OCI-M2 (cell line): ENCODE measurements around the gene PCF11.
"Not testable (repeated sequence)": the region's sequence is repeated elsewhere in the genome, so short reads cannot be mapped to it uniquely, and the experiment has no call there.

Experiments
- DNase-seq: peaks from one replicate; lab custom pipeline; 2025; ENCODE audit not compliant: unreplicated experiment; lab: John Stamatoyannopoulos, UW

Gene PCF11, protein sequence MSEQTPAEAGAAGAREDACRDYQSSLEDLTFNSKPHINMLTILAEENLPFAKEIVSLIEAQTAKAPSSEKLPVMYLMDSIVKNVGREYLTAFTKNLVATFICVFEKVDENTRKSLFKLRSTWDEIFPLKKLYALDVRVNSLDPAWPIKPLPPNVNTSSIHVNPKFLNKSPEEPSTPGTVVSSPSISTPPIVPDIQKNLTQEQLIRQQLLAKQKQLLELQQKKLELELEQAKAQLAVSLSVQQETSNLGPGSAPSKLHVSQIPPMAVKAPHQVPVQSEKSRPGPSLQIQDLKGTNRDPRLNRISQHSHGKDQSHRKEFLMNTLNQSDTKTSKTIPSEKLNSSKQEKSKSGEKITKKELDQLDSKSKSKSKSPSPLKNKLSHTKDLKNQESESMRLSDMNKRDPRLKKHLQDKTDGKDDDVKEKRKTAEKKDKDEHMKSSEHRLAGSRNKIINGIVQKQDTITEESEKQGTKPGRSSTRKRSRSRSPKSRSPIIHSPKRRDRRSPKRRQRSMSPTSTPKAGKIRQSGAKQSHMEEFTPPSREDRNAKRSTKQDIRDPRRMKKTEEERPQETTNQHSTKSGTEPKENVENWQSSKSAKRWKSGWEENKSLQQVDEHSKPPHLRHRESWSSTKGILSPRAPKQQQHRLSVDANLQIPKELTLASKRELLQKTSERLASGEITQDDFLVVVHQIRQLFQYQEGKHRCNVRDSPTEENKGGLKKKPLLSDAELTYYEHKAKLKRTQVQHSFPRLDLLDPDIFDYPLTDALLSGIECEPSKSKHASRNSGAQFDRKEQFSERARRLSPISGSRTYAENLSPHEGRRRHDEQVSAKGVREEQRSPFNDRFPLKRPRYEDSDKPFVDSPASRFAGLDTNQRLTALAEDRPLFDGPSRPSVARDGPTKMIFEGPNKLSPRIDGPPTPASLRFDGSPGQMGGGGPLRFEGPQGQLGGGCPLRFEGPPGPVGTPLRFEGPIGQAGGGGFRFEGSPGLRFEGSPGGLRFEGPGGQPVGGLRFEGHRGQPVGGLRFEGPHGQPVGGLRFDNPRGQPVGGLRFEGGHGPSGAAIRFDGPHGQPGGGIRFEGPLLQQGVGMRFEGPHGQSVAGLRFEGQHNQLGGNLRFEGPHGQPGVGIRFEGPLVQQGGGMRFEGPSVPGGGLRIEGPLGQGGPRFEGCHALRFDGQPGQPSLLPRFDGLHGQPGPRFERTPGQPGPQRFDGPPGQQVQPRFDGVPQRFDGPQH (N-terminal part only)

GRCh38 chr11:83156996-83157593 is at the start of gene PCF11:
Gene PCF11, plus strand, starts transcription at chr11:83157131. Its CDS starts 309 bp downstream, at chr11:83157440.
- no peak for DNase-seq

- no peak for DNase-seq
These were observed 44.0 kb upstream of the PCF11 start for GRCh38 chr11:83112886-83113285.

- no peak for DNase-seq
These were observed 41.9 kb upstream of the PCF11 start for GRCh38 chr11:83115026-83115425.

DNA sequence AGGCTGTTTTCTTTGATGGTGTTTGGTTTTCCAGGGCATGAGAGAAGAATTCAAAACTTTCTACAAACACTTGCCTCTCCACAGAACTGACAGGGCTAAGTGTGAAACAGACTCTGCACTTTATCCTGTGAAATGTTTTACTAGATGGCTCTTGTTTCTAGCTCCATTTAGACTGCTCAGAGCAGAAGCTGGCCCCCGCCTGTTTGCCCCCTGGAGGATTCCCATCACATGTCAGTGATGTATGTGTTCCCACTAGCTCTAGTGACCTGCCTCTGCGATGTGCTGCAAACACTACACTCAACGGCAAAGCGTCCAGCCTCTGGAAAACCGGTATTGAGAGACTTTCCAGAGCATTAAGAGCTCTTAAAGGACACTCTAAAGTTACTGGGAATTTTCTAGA is 41.4 kb upstream of the PCF11 start:
- DNase-seq, result no peak

DNA sequence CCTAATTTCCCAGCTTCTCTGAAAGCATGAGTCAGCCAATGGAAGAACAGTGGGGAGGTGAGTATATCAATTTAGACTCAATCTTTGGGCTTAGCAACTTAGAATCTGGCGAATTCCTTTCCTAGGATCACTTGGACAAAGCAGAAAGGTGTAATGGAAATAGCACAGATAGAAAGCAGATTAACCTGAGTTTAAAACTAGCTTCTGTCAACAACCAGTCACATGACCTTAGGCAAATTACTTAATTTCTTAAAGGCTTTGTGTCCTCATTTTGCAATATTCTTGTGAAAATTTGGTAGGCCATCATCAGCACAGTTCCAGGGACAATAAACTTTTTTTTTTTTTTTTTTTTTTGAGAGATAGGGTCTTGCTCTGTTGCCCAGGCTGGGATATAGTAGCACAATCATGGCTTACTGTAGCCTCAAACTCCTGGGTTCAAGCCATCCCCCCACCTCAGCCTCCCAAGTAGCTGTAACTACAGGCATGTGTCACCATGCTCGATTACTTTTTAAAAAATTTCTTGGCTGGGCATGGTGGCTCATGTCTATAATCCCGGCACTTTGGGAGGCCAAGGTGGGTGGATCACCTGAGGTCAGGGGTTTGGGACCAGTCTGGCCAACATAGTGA is 40.8 kb upstream of the PCF11 start:
- DNase-seq, result no peak

GRCh38 chr11:83118814-83119213 is 38.1 kb upstream of the PCF11 start:
- no peak for DNase-seq

GRCh38 chr11:83119216-83119615 is 37.7 kb upstream of the PCF11 start:
- no peak for DNase-seq

DNA sequence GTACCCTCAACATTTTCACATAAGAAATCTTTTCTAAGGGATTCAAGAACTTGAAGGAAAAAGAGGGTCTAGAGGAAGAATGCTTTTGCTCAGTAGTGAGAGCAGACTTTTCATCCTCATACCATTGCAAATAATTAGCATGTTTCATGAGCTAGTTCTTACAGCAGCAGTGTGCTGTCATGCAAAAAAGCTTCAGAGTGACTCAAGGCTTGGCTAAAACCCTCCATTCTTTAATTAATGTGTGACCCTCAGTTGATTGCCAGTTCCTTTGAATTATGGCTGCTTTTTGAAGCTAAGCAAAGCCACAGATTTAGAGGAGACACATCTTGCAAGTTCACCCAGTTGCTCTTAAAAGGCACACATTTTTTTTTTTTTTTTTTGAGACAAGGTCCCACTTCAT is 36.6 kb upstream of the PCF11 start:
- no peak for DNase-seq

DNA sequence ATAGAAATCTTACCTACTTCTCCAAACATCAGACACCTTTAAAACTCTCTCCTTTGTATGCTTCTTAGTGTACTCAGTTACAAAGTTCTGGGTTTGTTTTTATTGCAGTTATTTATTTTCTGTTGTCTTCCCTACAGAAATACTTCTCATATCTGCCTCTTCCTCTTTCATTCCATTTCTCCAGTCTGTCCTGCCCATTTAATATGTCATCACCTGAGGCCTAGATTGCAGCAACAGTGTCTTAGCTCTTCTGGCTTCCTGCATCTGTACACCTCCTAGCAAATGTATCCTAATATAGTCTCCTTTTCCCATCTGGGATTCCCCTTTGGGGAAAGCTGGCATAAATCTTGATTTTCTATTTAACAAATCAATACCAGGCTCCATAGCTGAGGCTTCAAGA is 34.9 kb upstream of the PCF11 start:
- DNase-seq, result no peak

DNA sequence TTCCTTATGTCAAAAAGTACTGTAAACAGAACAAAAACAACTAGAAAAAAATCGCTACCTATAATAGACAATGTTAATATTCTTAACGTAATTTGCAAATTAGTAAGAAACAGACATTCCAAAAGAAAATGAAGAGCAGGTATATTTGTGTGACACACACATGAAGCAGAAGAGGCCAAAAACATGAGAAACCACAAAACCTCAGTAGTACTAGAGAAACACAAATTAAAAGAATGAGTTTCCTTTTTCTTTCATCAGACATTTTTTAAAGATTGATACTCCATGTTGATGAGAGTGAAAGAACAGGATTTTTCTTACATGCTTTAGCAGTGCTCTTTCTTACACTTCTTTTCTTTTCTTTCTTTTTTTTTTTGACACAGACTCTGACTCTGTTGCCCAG is 34.2 kb upstream of the PCF11 start:
- no peak for DNase-seq

DNA sequence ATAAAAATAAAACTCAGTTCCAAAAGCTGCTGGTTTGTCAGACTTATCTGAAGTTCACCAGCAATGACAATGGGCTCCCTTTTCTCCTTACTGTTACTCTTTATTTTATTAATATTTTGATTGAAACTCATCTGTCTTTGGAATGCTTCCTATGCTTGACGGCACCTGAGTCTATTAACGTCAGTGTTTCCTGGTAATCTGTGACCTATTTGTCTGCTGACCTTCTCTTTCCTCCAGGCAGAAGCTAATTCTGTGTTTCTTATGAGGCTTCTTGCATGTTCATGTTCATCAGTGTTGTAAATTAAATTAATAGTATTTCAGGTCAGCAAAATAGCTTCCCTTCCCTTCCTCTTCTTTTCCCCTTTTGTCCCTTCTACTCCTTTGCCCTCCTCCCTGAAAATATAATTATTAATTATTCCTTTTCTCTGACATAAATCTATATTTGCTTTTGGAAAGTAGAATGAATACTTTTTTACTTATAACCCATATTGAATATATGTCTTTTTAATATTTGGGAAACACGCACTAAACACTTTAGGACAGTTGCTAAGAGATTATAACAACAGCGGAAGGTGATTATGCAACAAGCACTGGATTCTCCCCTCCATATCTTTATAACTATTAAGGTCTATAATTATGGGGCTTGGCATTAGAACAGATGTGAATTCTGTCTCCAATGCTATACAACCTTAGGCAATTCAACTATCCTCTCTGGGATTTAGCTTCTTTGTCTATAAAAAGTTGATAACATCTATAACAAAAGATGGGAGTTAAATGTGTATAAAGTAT is 32.1 kb upstream of the PCF11 start:
- DNase-seq, result no peak

DNA sequence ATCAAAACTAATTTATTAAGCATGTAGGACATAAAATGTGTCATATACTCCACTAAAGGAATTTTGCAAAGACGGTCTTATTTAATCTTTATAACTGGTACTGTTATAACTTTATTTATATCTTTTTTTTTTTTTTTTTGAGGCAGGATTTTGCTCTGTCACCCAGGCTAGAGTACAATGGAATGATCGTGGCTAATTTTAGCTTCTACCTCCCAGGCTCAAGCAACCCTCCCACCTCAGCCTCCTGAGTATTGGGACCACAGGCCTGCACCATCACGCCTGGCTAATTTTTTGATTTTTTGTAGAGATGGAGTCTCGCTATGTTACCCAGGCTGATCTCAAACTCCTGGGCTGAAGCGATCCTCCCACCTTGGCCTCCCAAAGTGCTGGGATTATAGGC is 31.4 kb upstream of the PCF11 start:
- DNase-seq, result no peak

- no peak for DNase-seq
These were observed 29.7 kb upstream of the PCF11 start for GRCh38 chr11:83127310-83127637.

- no peak for DNase-seq
These were observed 24.7 kb upstream of the PCF11 start for GRCh38 chr11:83132191-83132590.

DNA sequence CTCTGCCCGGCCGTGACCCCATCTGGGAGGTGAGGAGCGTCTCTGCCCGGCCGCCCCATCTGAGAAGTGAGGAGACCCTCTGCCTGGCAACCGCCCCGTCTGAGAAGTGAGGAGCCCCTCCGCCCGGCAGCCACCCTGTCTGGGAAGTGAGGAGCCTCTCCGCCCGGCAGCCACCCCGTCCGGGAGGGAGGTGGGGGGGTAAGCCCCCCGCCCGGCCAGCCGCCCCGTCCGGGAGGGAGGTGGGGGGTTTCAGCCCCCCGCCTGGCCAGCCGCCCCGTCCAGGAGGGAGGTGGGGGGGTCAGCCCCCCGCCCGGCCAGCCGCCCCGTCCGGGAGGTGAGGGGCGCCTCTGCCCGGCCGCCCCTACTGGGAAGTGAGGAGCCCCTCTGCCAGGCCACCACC is 23.7 kb upstream of the PCF11 start:
- not testable (repeated sequence) for DNase-seq

- DNase-seq, result no peak
These were observed 17.6 kb upstream of the PCF11 start for GRCh38 chr11:83139310-83139709.

- no peak for DNase-seq
These were observed 16.1 kb upstream of the PCF11 start for GRCh38 chr11:83140691-83141455.

- no peak for DNase-seq
These were observed 9.0 kb upstream of the PCF11 start for GRCh38 chr11:83147895-83148294.

DNA sequence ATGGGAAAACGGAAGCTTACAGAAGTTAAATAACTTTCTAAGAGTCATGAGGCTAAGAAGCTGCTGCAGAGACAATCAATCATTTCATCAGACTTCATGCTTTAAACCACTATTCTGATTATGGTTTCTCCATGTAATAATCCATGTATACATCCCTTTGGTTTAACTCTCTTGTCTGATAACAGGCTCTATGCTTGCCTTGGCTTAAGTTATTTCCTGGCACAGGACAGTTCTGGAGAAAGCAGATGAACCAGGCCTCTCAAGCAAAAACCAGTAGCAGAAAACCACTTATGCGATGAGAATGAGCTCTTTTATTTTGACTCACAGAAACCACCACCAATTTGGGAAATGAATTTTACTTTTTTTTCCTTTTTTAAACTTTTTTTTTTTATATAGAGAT is 6.5 kb upstream of the PCF11 start:
- no peak for DNase-seq
